HCT116 (cell line): Measurements from ENCODE around the gene DUSP3. TPM values are rescaled to one million over a fixed set of nuclear protein-coding genes. Genes with fewer than 3 reads are reported as not detected.

Experiments
- ATAC-seq: fragments of 200-7000 bp; cut with Tn5 transposase; 2 replicates; pipeline ENCODE4 v1.9.1; 2020; ENCODE audit warnings: mild to moderate bottlenecking, moderate library complexity
- BruUV-seq: library from RNA; stranded (reverse); fragments of 400-500 nt; replicated peaks from 2 replicates; lab custom pipeline; 2021; lab: Mats Ljungman, UMichigan
- CTCF ChIA-PET: fragments of 300-600 bp; sonication (Branson Sonifier 250); formaldehyde crosslinking; loops from one replicate; lab custom pipeline; 2021; ENCODE audit warnings: antibody characterized with exemption; lab: Charles Lee
- POLR2A ChIA-PET: fragments of 300-600, 350-600 bp; sonication (Branson Sonifier 250); formaldehyde crosslinking; loops from one replicate; lab custom pipeline; 2021; ENCODE audit warnings: antibody characterized with exemption; lab: Charles Lee
- RAD21 ChIA-PET, 2 experiments: fragments of 300-600 bp; sonication (Branson Sonifier 250); formaldehyde crosslinking; loops; one replicate each; lab custom pipeline; 2023; ENCODE audit warnings: low total read pairs in 2 of 2; ENCODE audit not compliant: uncharacterized antibody in 2 of 2, unreplicated experiment in 2 of 2, low non-redundant PET in 1 of 2; lab: Charles Lee
- DNase-seq: peaks from one replicate; pipeline ENCODE4 v3.0.0-alpha.2; 2010; ENCODE audit warnings: low read depth, low spot score
- H2AFZ ChIP-seq: fragments of 200-600 bp; shearing (Covaris generic), sonication (generic); 2 replicates; pipeline ENCODE4 v1.6.1; 2017; ENCODE audit warnings: low read depth, mixed run types, mixed read lengths, antibody characterized with exemption, low read length; ENCODE audit not compliant: poor library complexity, severe bottlenecking
- H3K27ac ChIP-seq: 2 replicates; pipeline ENCODE4 v1.5.1; 2012; ENCODE audit warnings: low read depth, low read length
- H3K27me3 ChIP-seq: fragments of 200-600 bp; sonication (generic); 2 replicates; pipeline ENCODE4 v1.6.1; 2016; ENCODE audit warnings: mixed run types, low read length, mixed read lengths; ENCODE audit not compliant: insufficient read depth
- H3K36me3 ChIP-seq, 2 experiments: fragments of 200-500 bp in 1 of 2; fragments of 200-600 bp in 1 of 2; sonication (Bioruptor generic) in 1 of 2; sonication (generic) in 1 of 2; 2 replicates each; pipeline versions ENCODE4 v1.5.1 to v1.6.1; 2014 to 2016; ENCODE audit warnings: low read length in 2 of 2, inconsistent platforms in 1 of 2, mixed read lengths in 1 of 2, mixed run types in 1 of 2; ENCODE audit not compliant: insufficient read depth in 2 of 2, control insufficient read depth in 1 of 2
- H3K4me1 ChIP-seq, 2 experiments: fragments of 200-600 bp in 1 of 2; sonication (generic) in 1 of 2; 2 replicates each; pipeline versions ENCODE4 v1.5.1 to v1.6.1; 2012 to 2017; ENCODE audit warnings: low read length in 2 of 2, inconsistent platforms in 1 of 2, mild to moderate bottlenecking in 1 of 2, mixed read lengths in 1 of 2, mixed run types in 1 of 2, moderate library complexity in 1 of 2; ENCODE audit not compliant: insufficient read depth in 2 of 2, control insufficient read depth in 1 of 2
- H3K4me2 ChIP-seq: fragments of 200-600 bp; sonication (generic); 2 replicates; pipeline ENCODE4 v1.6.1; 2017; ENCODE audit warnings: mixed run types, low read length, mixed read lengths
- H3K4me3 ChIP-seq, 2 experiments: fragments of 200-600 bp in 1 of 2; sonication (generic) in 1 of 2; replicated peaks in 1 of 2; 2 replicates each; pipeline ENCODE4 v1.5.1; 2011 to 2016; ENCODE audit warnings: low read length in 2 of 2, control low read depth in 1 of 2, low read depth in 1 of 2, mild to moderate bottlenecking in 1 of 2, mixed read lengths in 1 of 2, mixed run types in 1 of 2
- H3K79me2 ChIP-seq: fragments of 200-600 bp; sonication (generic); 2 replicates; pipeline ENCODE4 v1.6.1; 2017; ENCODE audit warnings: mild to moderate bottlenecking, mixed run types, low read length, moderate library complexity, mixed read lengths; ENCODE audit not compliant: insufficient read depth
- H3K9ac ChIP-seq: fragments of 200-600 bp; sonication (generic); 2 replicates; pipeline ENCODE4 v1.6.1; 2016; ENCODE audit warnings: low read length, mixed read lengths
- H3K9me2 ChIP-seq: fragments of 200-600 bp; sonication (generic), shearing (Covaris generic); 2 replicates; pipeline ENCODE4 v1.6.1; 2017; ENCODE audit warnings: mixed run types, mild to moderate bottlenecking, moderate library complexity; ENCODE audit not compliant: insufficient read depth
- H3K9me3 ChIP-seq, 2 experiments: fragments of 200-500 bp in 1 of 2; fragments of 200-600 bp in 1 of 2; sonication (Bioruptor generic) in 1 of 2; sonication (generic) in 1 of 2; 2 replicates each; pipeline ENCODE4 v1.6.1; 2014 to 2017; ENCODE audit warnings: low read length in 2 of 2, mixed read lengths in 2 of 2, inconsistent platforms in 1 of 2, low read depth in 1 of 2, mild to moderate bottlenecking in 1 of 2, mixed run types in 1 of 2, moderate library complexity in 1 of 2; ENCODE audit not compliant: control insufficient read depth in 1 of 2, insufficient read depth in 1 of 2
- H4K20me1 ChIP-seq: fragments of 200-600 bp; sonication (generic), shearing (Covaris generic); 2 replicates; pipeline ENCODE4 v1.6.1; 2017; ENCODE audit warnings: mixed run types, mild to moderate bottlenecking, moderate library complexity; ENCODE audit not compliant: insufficient read depth
- CBX3 ChIP-seq: IDR thresholded peaks from 2 replicates; pipeline ENCODE4 v1.6.1; 2012; ENCODE audit warnings: low read depth
- EGR1 ChIP-seq: IDR thresholded peaks from 2 replicates; pipeline ENCODE4 v1.6.1; 2012; ENCODE audit warnings: low read depth
- ELF1 ChIP-seq: IDR thresholded peaks from 2 replicates; pipeline ENCODE4 v1.6.1; 2012; ENCODE audit warnings: low read depth, borderline replicate concordance
- EZH2phosphoT487 ChIP-seq: fragments of 200-600 bp; IDR thresholded peaks from 2 replicates; pipeline ENCODE4 v1.6.1; 2018; ENCODE audit warnings: antibody characterized with exemption, borderline replicate concordance
- POLR2A ChIP-seq: IDR thresholded peaks from 2 replicates; pipeline ENCODE4 v1.7.0; 2011; ENCODE audit warnings: borderline replicate concordance; ENCODE audit not compliant: insufficient read depth, insufficient read length; ENCODE audit errors: extremely low read depth
- POLR2AphosphoS5 ChIP-seq: IDR thresholded peaks from 2 replicates; pipeline ENCODE4 v1.6.1; 2011; ENCODE audit warnings: mild to moderate bottlenecking, low read depth, low read length, moderate library complexity
- RAD21 ChIP-seq: IDR thresholded peaks from 2 replicates; pipeline ENCODE4 v1.6.1; 2012; ENCODE audit warnings: low read depth, mild to moderate bottlenecking
- SIN3A ChIP-seq: IDR thresholded peaks from 2 replicates; pipeline ENCODE4 v1.6.1; 2012; ENCODE audit warnings: low read depth
- TCF7L2 ChIP-seq: IDR thresholded peaks from 2 replicates; pipeline ENCODE4 v1.7.0; 2011; ENCODE audit warnings: borderline replicate concordance, inconsistent platforms; ENCODE audit not compliant: insufficient read depth, insufficient read length; ENCODE audit errors: extremely low read depth
- YY1 ChIP-seq: IDR thresholded peaks from 2 replicates; pipeline ENCODE4 v1.6.1; 2011; ENCODE audit warnings: low read length, low read depth, moderate library complexity, mild to moderate bottlenecking; ENCODE audit not compliant: insufficient replicate concordance; ENCODE audit errors: extremely low read depth
- ZNF274 ChIP-seq: fragments of 200-500 bp; sonication (Bioruptor generic); IDR thresholded peaks from 2 replicates; pipeline ENCODE4 v1.6.1; 2014; ENCODE audit warnings: mild to moderate bottlenecking, low read depth, low read length, inconsistent platforms
- intact Hi-C: fragments of 100-400 bp; cut with micrococcal nuclease; formaldehyde crosslinking; loops from 2 replicates; pipeline ENCODE4 v1.10.0; 2022
- total RNA-seq: library from RNA; stranded (reverse); gene quantifications from one replicate; pipeline ENCODE4 v1.2.1, GENCODE V29; 2021; ENCODE audit not compliant: unreplicated experiment
- TF ChIP-seq, protein P1 (sequence below): IDR thresholded peaks from 2 replicates; pipeline ENCODE4 v1.6.1; 2012
- TF ChIP-seq, protein P2 (sequence below): IDR thresholded peaks from 2 replicates; pipeline ENCODE4 v1.6.1; 2012
- TF ChIP-seq, protein P3 (sequence below), 3 experiments: fragments of 200-600 bp in 1 of 3; sonication (generic) in 1 of 3; IDR thresholded peaks in 2 of 3; conservative IDR thresholded peaks in 1 of 3; 2 replicates each; pipeline ENCODE4 v1.5.1; 2012 to 2017; ENCODE audit warnings: low read depth in 2 of 3, low read length in 2 of 3, antibody characterized with exemption in 1 of 3, borderline replicate concordance in 1 of 3, control low read depth in 1 of 3, mild to moderate bottlenecking in 1 of 3, mixed read lengths in 1 of 3, mixed run types in 1 of 3, moderate library complexity in 1 of 3; ENCODE audit not compliant: insufficient read depth in 1 of 3

Gene DUSP3
- total RNA-seq, 1 experiment from 2014 or later = 29.6 TPM

DNA sequence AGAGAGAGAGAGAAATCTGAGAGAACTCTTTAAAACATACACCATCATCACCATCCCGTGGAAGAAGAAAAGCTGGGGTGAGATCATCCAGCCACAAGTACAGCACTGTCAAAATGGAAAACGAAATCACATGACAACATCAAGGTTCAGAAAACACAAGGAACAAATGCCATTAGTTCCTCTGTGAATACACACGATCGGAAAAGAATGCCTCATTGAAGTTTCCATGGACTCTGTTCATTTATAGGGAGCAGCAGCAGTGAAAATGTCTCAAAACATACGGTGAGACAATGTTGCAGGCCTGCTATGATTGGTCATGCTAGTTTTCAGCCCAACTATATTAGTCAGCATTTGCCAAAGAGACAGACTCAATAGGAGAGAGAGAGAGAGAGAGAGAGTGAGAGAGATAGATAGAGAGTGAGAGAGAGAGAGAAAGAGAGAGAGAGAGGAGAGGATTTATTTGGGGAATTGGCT, 5.9 kb upstream of the DUSP3 start:
- Histone ChIP-seq H3K9ac (no peak overlapping the region), H3K27ac (no peak overlapping the region), H3K79me2 (no peaks in the 10 kb centered on the region), H2AFZ (no peak overlapping the region), H3K36me3 (no peaks in the 10 kb centered on the region), H3K4me2 (no peak overlapping the region), H3K27me3 (no peaks in the 10 kb centered on the region), H4K20me1 (no peaks in the 10 kb centered on the region), H3K4me3 (no peak overlapping the region), H3K9me2 (no peaks in the 10 kb centered on the region), H3K9me3 (no peaks in the 10 kb centered on the region), H3K4me1 (peaks cover 0 to 2% of the 10 kb centered on the region in 2 experiments; a peak in 2 of 4 replicates)
- no TSS peak for BruUV-seq
- intact Hi-C loops = no loop called here
- ChIA-PET RAD21 (no interaction called here), CTCF (no interaction called here), POLR2A (no interaction called here)
- no peak for ATAC-seq
- TF ChIP-seq YY1 = no peak
- TF ChIP-seq, protein P1, sequence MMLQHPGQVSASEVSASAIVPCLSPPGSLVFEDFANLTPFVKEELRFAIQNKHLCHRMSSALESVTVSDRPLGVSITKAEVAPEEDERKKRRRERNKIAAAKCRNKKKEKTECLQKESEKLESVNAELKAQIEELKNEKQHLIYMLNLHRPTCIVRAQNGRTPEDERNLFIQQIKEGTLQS = no peak
- TF ChIP-seq CBX3 = no peak
- TF ChIP-seq, protein P2, sequence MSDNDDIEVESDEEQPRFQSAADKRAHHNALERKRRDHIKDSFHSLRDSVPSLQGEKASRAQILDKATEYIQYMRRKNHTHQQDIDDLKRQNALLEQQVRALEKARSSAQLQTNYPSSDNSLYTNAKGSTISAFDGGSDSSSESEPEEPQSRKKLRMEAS = no peak
- no peak for TF ChIP-seq ELF1
- no peak for TF ChIP-seq POLR2AphosphoS5
- TF ChIP-seq, protein P3, sequence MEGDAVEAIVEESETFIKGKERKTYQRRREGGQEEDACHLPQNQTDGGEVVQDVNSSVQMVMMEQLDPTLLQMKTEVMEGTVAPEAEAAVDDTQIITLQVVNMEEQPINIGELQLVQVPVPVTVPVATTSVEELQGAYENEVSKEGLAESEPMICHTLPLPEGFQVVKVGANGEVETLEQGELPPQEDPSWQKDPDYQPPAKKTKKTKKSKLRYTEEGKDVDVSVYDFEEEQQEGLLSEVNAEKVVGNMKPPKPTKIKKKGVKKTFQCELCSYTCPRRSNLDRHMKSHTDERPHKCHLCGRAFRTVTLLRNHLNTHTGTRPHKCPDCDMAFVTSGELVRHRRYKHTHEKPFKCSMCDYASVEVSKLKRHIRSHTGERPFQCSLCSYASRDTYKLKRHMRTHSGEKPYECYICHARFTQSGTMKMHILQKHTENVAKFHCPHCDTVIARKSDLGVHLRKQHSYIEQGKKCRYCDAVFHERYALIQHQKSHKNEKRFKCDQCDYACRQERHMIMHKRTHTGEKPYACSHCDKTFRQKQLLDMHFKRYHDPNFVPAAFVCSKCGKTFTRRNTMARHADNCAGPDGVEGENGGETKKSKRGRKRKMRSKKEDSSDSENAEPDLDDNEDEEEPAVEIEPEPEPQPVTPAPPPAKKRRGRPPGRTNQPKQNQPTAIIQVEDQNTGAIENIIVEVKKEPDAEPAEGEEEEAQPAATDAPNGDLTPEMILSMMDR (IDR thresholded peaks at IDR 0.05 in 2 of 3, conservative IDR thresholded peaks at IDR 0.05 in 1 of 3; ENCODE audit: borderline replicate concordance in 1 of 3, insufficient read depth in 1 of 3, low read depth in 2 of 3, low read length in 2 of 3) = no peak
- TF ChIP-seq EZH2phosphoT487 = no peak
- TF ChIP-seq SIN3A = no peak
- no peak for TF ChIP-seq ZNF274
- TF ChIP-seq EGR1 = no peak
- no peak for TF ChIP-seq RAD21
- TF ChIP-seq POLR2A = no peak
- TF ChIP-seq TCF7L2 = no peak
- no peak for DNase-seq
